HCT116 (cell line): ENCODE data around the gene FAM222B. TPM values are rescaled to one million over a fixed set of nuclear protein-coding genes. Genes with fewer than 3 reads are reported as not detected.

Experiments used
- ATAC-seq: fragments of 200-7000 bp; cut with Tn5 transposase; 2 replicates; pipeline ENCODE4 v1.9.1; 2020; ENCODE audit warnings: mild to moderate bottlenecking, moderate library complexity
- BruUV-seq: library from RNA; stranded (reverse); fragments of 400-500 nt; replicated peaks from 2 replicates; lab custom pipeline; 2021; lab: Mats Ljungman, UMichigan
- CTCF ChIA-PET: fragments of 300-600 bp; sonication (Branson Sonifier 250); formaldehyde crosslinking; loops from one replicate; lab custom pipeline; 2021; ENCODE audit warnings: antibody characterized with exemption; lab: Charles Lee
- POLR2A ChIA-PET: fragments of 300-600, 350-600 bp; sonication (Branson Sonifier 250); formaldehyde crosslinking; loops from one replicate; lab custom pipeline; 2021; ENCODE audit warnings: antibody characterized with exemption; lab: Charles Lee
- RAD21 ChIA-PET, 2 experiments: fragments of 300-600 bp; sonication (Branson Sonifier 250); formaldehyde crosslinking; loops; one replicate each; lab custom pipeline; 2023; ENCODE audit warnings: low total read pairs in 2 of 2; ENCODE audit not compliant: uncharacterized antibody in 2 of 2, unreplicated experiment in 2 of 2, low non-redundant PET in 1 of 2; lab: Charles Lee
- DNase-seq: peaks from one replicate; pipeline ENCODE4 v3.0.0-alpha.2; 2010; ENCODE audit warnings: low read depth, low spot score
- H2AFZ ChIP-seq: fragments of 200-600 bp; shearing (Covaris generic), sonication (generic); 2 replicates; pipeline ENCODE4 v1.6.1; 2017; ENCODE audit warnings: low read depth, mixed run types, mixed read lengths, antibody characterized with exemption, low read length; ENCODE audit not compliant: poor library complexity, severe bottlenecking
- H3K27ac ChIP-seq: 2 replicates; pipeline ENCODE4 v1.5.1; 2012; ENCODE audit warnings: low read depth, low read length
- H3K27me3 ChIP-seq: fragments of 200-600 bp; sonication (generic); 2 replicates; pipeline ENCODE4 v1.6.1; 2016; ENCODE audit warnings: mixed run types, low read length, mixed read lengths; ENCODE audit not compliant: insufficient read depth
- H3K36me3 ChIP-seq, 2 experiments: fragments of 200-500 bp in 1 of 2; fragments of 200-600 bp in 1 of 2; sonication (Bioruptor generic) in 1 of 2; sonication (generic) in 1 of 2; 2 replicates each; pipeline versions ENCODE4 v1.5.1 to v1.6.1; 2014 to 2016; ENCODE audit warnings: low read length in 2 of 2, inconsistent platforms in 1 of 2, mixed read lengths in 1 of 2, mixed run types in 1 of 2; ENCODE audit not compliant: insufficient read depth in 2 of 2, control insufficient read depth in 1 of 2
- H3K4me1 ChIP-seq, 2 experiments: fragments of 200-600 bp in 1 of 2; sonication (generic) in 1 of 2; 2 replicates each; pipeline versions ENCODE4 v1.5.1 to v1.6.1; 2012 to 2017; ENCODE audit warnings: low read length in 2 of 2, inconsistent platforms in 1 of 2, mild to moderate bottlenecking in 1 of 2, mixed read lengths in 1 of 2, mixed run types in 1 of 2, moderate library complexity in 1 of 2; ENCODE audit not compliant: insufficient read depth in 2 of 2, control insufficient read depth in 1 of 2
- H3K4me2 ChIP-seq: fragments of 200-600 bp; sonication (generic); 2 replicates; pipeline ENCODE4 v1.6.1; 2017; ENCODE audit warnings: mixed run types, low read length, mixed read lengths
- H3K4me3 ChIP-seq, 2 experiments: fragments of 200-600 bp in 1 of 2; sonication (generic) in 1 of 2; replicated peaks in 1 of 2; 2 replicates each; pipeline ENCODE4 v1.5.1; 2011 to 2016; ENCODE audit warnings: low read length in 2 of 2, control low read depth in 1 of 2, low read depth in 1 of 2, mild to moderate bottlenecking in 1 of 2, mixed read lengths in 1 of 2, mixed run types in 1 of 2
- H3K79me2 ChIP-seq: fragments of 200-600 bp; sonication (generic); 2 replicates; pipeline ENCODE4 v1.6.1; 2017; ENCODE audit warnings: mild to moderate bottlenecking, mixed run types, low read length, moderate library complexity, mixed read lengths; ENCODE audit not compliant: insufficient read depth
- H3K9ac ChIP-seq: fragments of 200-600 bp; sonication (generic); 2 replicates; pipeline ENCODE4 v1.6.1; 2016; ENCODE audit warnings: low read length, mixed read lengths
- H3K9me2 ChIP-seq: fragments of 200-600 bp; sonication (generic), shearing (Covaris generic); 2 replicates; pipeline ENCODE4 v1.6.1; 2017; ENCODE audit warnings: mixed run types, mild to moderate bottlenecking, moderate library complexity; ENCODE audit not compliant: insufficient read depth
- H3K9me3 ChIP-seq, 2 experiments: fragments of 200-500 bp in 1 of 2; fragments of 200-600 bp in 1 of 2; sonication (Bioruptor generic) in 1 of 2; sonication (generic) in 1 of 2; 2 replicates each; pipeline ENCODE4 v1.6.1; 2014 to 2017; ENCODE audit warnings: low read length in 2 of 2, mixed read lengths in 2 of 2, inconsistent platforms in 1 of 2, low read depth in 1 of 2, mild to moderate bottlenecking in 1 of 2, mixed run types in 1 of 2, moderate library complexity in 1 of 2; ENCODE audit not compliant: control insufficient read depth in 1 of 2, insufficient read depth in 1 of 2
- H4K20me1 ChIP-seq: fragments of 200-600 bp; sonication (generic), shearing (Covaris generic); 2 replicates; pipeline ENCODE4 v1.6.1; 2017; ENCODE audit warnings: mixed run types, mild to moderate bottlenecking, moderate library complexity; ENCODE audit not compliant: insufficient read depth
- CTCF ChIP-seq, 3 experiments: fragments of 200-600 bp in 1 of 3; sonication (generic) in 1 of 3; IDR thresholded peaks in 2 of 3; conservative IDR thresholded peaks in 1 of 3; 2 replicates each; pipeline ENCODE4 v1.5.1; 2012 to 2017; ENCODE audit warnings: low read depth in 2 of 3, low read length in 2 of 3, antibody characterized with exemption in 1 of 3, borderline replicate concordance in 1 of 3, control low read depth in 1 of 3, mild to moderate bottlenecking in 1 of 3, mixed read lengths in 1 of 3, mixed run types in 1 of 3, moderate library complexity in 1 of 3; ENCODE audit not compliant: insufficient read depth in 1 of 3
- EGR1 ChIP-seq: IDR thresholded peaks from 2 replicates; pipeline ENCODE4 v1.6.1; 2012; ENCODE audit warnings: low read depth
- POLR2A ChIP-seq: IDR thresholded peaks from 2 replicates; pipeline ENCODE4 v1.7.0; 2011; ENCODE audit warnings: borderline replicate concordance; ENCODE audit not compliant: insufficient read depth, insufficient read length; ENCODE audit errors: extremely low read depth
- POLR2AphosphoS5 ChIP-seq: IDR thresholded peaks from 2 replicates; pipeline ENCODE4 v1.6.1; 2011; ENCODE audit warnings: mild to moderate bottlenecking, low read depth, low read length, moderate library complexity
- RAD21 ChIP-seq: IDR thresholded peaks from 2 replicates; pipeline ENCODE4 v1.6.1; 2012; ENCODE audit warnings: low read depth, mild to moderate bottlenecking
- SIN3A ChIP-seq: IDR thresholded peaks from 2 replicates; pipeline ENCODE4 v1.6.1; 2012; ENCODE audit warnings: low read depth
- YY1 ChIP-seq: IDR thresholded peaks from 2 replicates; pipeline ENCODE4 v1.6.1; 2011; ENCODE audit warnings: low read length, low read depth, moderate library complexity, mild to moderate bottlenecking; ENCODE audit not compliant: insufficient replicate concordance; ENCODE audit errors: extremely low read depth
- ZFX ChIP-seq: fragments of 450-650 bp; IDR thresholded peaks from 2 replicates; pipeline ENCODE4 v1.6.1; 2017
- intact Hi-C: fragments of 100-400 bp; cut with micrococcal nuclease; formaldehyde crosslinking; loops from 2 replicates; pipeline ENCODE4 v1.10.0; 2022
- total RNA-seq: library from RNA; stranded (reverse); gene quantifications from one replicate; pipeline ENCODE4 v1.2.1, GENCODE V29; 2021; ENCODE audit not compliant: unreplicated experiment
- TF ChIP-seq, protein P1 (sequence below): IDR thresholded peaks from 2 replicates; pipeline ENCODE4 v1.6.1; 2012

Gene FAM222B
- total RNA-seq, 1 experiment from 2014 or later: 22.7 TPM

- Histone ChIP-seq H3K79me2 (peaks cover 28% of the 10 kb centered on the region), H4K20me1 (peaks cover 15% of the 10 kb centered on the region; the same call in 1 of the 2 replicates), H3K36me3 (peaks cover 14 to 26% of the 10 kb centered on the region in 2 experiments; a peak in 3 of 4 replicates), H3K27ac (peak overlapping the region; percentile 89), H3K9me2 (no peaks in the 10 kb centered on the region), H3K4me2 (peak overlapping the region; percentile 99), H3K4me1 (peaks cover 36 to 75% of the 10 kb centered on the region in 2 experiments), H3K9me3 (no peaks in the 10 kb centered on the region), H3K4me3 (peak overlapping the region; percentile 59 to 71), H2AFZ (no peak overlapping the region), H3K27me3 (no peaks in the 10 kb centered on the region), H3K9ac (peak overlapping the region; percentile 90)
- peak; percentile 89 for DNase-seq
- intact Hi-C loops: loop anchor here (1.0 to 5.0 kb wide), 8 partner anchors 16 to 385 kb away; partner anchors contain the start of gene DHRS13
- BruUV-seq: no TSS peak
- ChIA-PET POLR2A (interaction anchor here (0.7 to 5.4 kb wide), 17 partner anchors 14 to 449 kb away, joined by 3 to 149 read pairs (median 4); partner anchors contain the start of genes FLOT2, PHF12, PROCA1 and TRAF4), RAD21 (interaction anchor here (0.6 to 3.3 kb wide), 29 partner anchors 9 to 391 kb away, joined by 3 to 28 read pairs (median 4); partner anchors contain the start of genes PHF12 (in 2 of the 2), DHRS13 (in 1 of the 2), FLOT2 (in 1 of the 2) and TRAF4 (in 1 of the 2)), CTCF (interaction anchor here (0.6 to 5.2 kb wide), 31 partner anchors 16 to 426 kb away, joined by 3 to 207 read pairs (median 6); partner anchors contain the start of genes DHRS13, FLOT2, PHF12 and TRAF4)
- ATAC-seq: peak; percentile 46
- no peak for TF ChIP-seq YY1
- TF ChIP-seq POLR2A: peak; percentile 18
- TF ChIP-seq SIN3A: peak; percentile 36; the same call in 1 of the 2 replicates
- TF ChIP-seq, protein P1, sequence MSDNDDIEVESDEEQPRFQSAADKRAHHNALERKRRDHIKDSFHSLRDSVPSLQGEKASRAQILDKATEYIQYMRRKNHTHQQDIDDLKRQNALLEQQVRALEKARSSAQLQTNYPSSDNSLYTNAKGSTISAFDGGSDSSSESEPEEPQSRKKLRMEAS: peak; percentile 69; the same call in 1 of the 2 replicates
- peak; percentile 99 for TF ChIP-seq CTCF (IDR thresholded peaks at IDR 0.05 in 2 of 3, conservative IDR thresholded peaks at IDR 0.05 in 1 of 3; ENCODE audit: borderline replicate concordance in 1 of 3, insufficient read depth in 1 of 3, low read depth in 2 of 3, low read length in 2 of 3)
- no peak for TF ChIP-seq ZFX
- TF ChIP-seq RAD21: peak; percentile 100
- TF ChIP-seq EGR1: peak; percentile 83
- peak; percentile 62 for TF ChIP-seq POLR2AphosphoS5
Observed at GRCh38 chr17:28726627-28727491, 115.7 kb downstream of the FAM222B start.
